Mesenchymal stem cell (in vitro differentiated cells and primary cell): ENCODE results near the gene NEK4.

Source experiments
- DNase-seq: peaks from one replicate; pipeline ENCODE4 v3.0.0-alpha.2; 2013
- H2AFZ ChIP-seq: one replicate; pipeline ENCODE4 v1.6.1; 2013; ENCODE audit warnings: low read depth, mild to moderate bottlenecking, control low read depth, inconsistent platforms, low read length, moderate library complexity
- H2AK5ac ChIP-seq: 2 replicates; pipeline ENCODE4 v1.6.1; 2013; ENCODE audit warnings: low read length, moderate library complexity, mild to moderate bottlenecking, inconsistent platforms; ENCODE audit not compliant: severe bottlenecking
- H2BK120ac ChIP-seq: one replicate; pipeline ENCODE4 v1.6.1; 2013; ENCODE audit warnings: low read depth, mild to moderate bottlenecking, inconsistent platforms, low read length, moderate library complexity
- H2BK12ac ChIP-seq, 2 experiments: one replicate each; pipeline ENCODE4 v1.6.1; 2013; ENCODE audit warnings: inconsistent platforms in 2 of 2, low read length in 2 of 2, mild to moderate bottlenecking in 2 of 2, moderate library complexity in 2 of 2, control low read depth in 1 of 2
- H2BK15ac ChIP-seq: one replicate; pipeline ENCODE4 v1.6.1; 2013; ENCODE audit warnings: mild to moderate bottlenecking, low read depth, inconsistent platforms; ENCODE audit not compliant: poor library complexity, severe bottlenecking
- H2BK5ac ChIP-seq: 2 replicates; pipeline ENCODE4 v1.6.1; 2013; ENCODE audit warnings: low read depth, mild to moderate bottlenecking, low read length, control low read depth, inconsistent platforms; ENCODE audit not compliant: poor library complexity, severe bottlenecking
- H3K14ac ChIP-seq, 2 experiments: one replicate each; pipeline ENCODE4 v1.6.1; 2013; ENCODE audit warnings: inconsistent platforms in 2 of 2, low read length in 2 of 2, control low read depth in 1 of 2, mild to moderate bottlenecking in 1 of 2, moderate library complexity in 1 of 2
- H3K18ac ChIP-seq, 2 experiments: one replicate each; pipeline ENCODE4 v1.6.1; 2013; ENCODE audit warnings: inconsistent platforms in 2 of 2, low read length in 2 of 2, control low read depth in 1 of 2, low read depth in 1 of 2, mild to moderate bottlenecking in 1 of 2
- H3K23ac ChIP-seq, 2 experiments: one replicate each; pipeline ENCODE4 v1.6.1; 2013; ENCODE audit warnings: inconsistent platforms in 2 of 2, low read length in 2 of 2, mild to moderate bottlenecking in 2 of 2, moderate library complexity in 2 of 2, control low read depth in 1 of 2
- H3K27ac ChIP-seq: 2 replicates; pipeline ENCODE4 v1.5.1; 2013; ENCODE audit warnings: mild to moderate bottlenecking, moderate library complexity, low read length, control low read depth, inconsistent platforms; ENCODE audit not compliant: poor library complexity, severe bottlenecking
- H3K27me3 ChIP-seq, 2 experiments: 2 replicates each; pipeline versions ENCODE4 v1.6.1 to v1.7.0; 2013; ENCODE audit warnings: low read length in 2 of 2, mild to moderate bottlenecking in 2 of 2, moderate library complexity in 2 of 2, control low read depth in 1 of 2, inconsistent platforms in 1 of 2; ENCODE audit not compliant: control insufficient read depth in 1 of 2, insufficient read depth in 1 of 2
- H3K36me3 ChIP-seq, 2 experiments: 2 replicates each; pipeline versions ENCODE4 v1.6.1 to v1.7.0; 2013; ENCODE audit warnings: low read length in 2 of 2, control low read depth in 1 of 2, inconsistent platforms in 1 of 2, low read depth in 1 of 2, mild to moderate bottlenecking in 1 of 2; ENCODE audit not compliant: insufficient read depth in 2 of 2, control insufficient read depth in 1 of 2
- H3K4ac ChIP-seq, 2 experiments: one replicate each; pipeline ENCODE4 v1.6.1; 2013; ENCODE audit warnings: inconsistent platforms in 2 of 2, low read length in 2 of 2, mild to moderate bottlenecking in 2 of 2, moderate library complexity in 2 of 2, control low read depth in 1 of 2, low read depth in 1 of 2
- H3K4me1 ChIP-seq: 2 replicates; pipeline ENCODE4 v1.6.1; 2013; ENCODE audit warnings: low read depth, low read length, control low read depth; ENCODE audit not compliant: control insufficient read depth, insufficient read depth
- H3K4me2 ChIP-seq: 2 replicates; pipeline ENCODE4 v1.6.1; 2013; ENCODE audit warnings: low read length, mild to moderate bottlenecking, inconsistent platforms; ENCODE audit not compliant: poor library complexity, severe bottlenecking
- H3K4me3 ChIP-seq, 2 experiments: 2 replicates each; pipeline versions ENCODE4 v1.5.1 to v1.7.0; 2013; ENCODE audit warnings: low read length in 2 of 2, mild to moderate bottlenecking in 2 of 2, control low read depth in 1 of 2, low read depth in 1 of 2; ENCODE audit not compliant: insufficient read depth in 1 of 2
- H3K79me1 ChIP-seq: replicated peaks from 2 replicates; pipeline ENCODE4 v1.6.1; 2013; ENCODE audit warnings: mild to moderate bottlenecking, control low read depth, low read length, inconsistent platforms; ENCODE audit not compliant: poor library complexity, severe bottlenecking
- H3K9ac ChIP-seq: 2 replicates; pipeline ENCODE4 v1.7.0; 2013; ENCODE audit warnings: mild to moderate bottlenecking, low read length, moderate library complexity
- H3K9me3 ChIP-seq: 2 replicates; pipeline ENCODE4 v1.7.0; 2013; ENCODE audit warnings: mild to moderate bottlenecking, low read length; ENCODE audit not compliant: control insufficient read depth
- H4K8ac ChIP-seq: one replicate; pipeline ENCODE4 v1.6.1; 2013; ENCODE audit warnings: inconsistent platforms, mild to moderate bottlenecking, low read length, moderate library complexity
- H4K91ac ChIP-seq: one replicate; pipeline ENCODE4 v1.6.1; 2013; ENCODE audit warnings: mild to moderate bottlenecking, low read length, inconsistent platforms
- WGBS: methylation state at CpG from one replicate; pipeline ENCODE4 v1.1.7; 2013; ENCODE audit warnings: mixed read lengths; 5-methylcytosine and 5-hydroxymethylcytosine counted together

NEK4 gene

DNA sequence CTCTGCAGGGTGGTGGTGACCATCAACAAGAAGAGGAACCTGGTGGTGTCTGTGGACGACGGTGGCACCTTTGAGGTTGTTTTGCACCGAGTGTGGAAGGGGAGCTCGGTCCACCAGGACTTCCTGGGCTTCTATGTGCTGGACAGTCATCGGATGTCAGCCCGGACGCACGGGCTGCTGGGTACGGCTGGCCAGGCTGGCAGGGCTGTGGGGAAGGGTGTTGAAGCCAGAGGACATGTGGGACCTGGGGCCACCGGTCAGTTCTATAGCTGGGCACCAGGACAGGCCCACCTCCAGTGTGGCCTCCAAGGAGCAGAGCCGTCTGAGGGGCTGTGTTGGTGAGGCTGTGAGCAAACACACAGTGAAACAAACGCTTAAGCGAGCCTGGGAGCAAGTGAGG is 20.0 kb upstream of the NEK4 start:
- Histone ChIP-seq H3K9ac (no peak overlapping the region), H2BK15ac (no peak overlapping the region), H3K18ac (no peak overlapping the region), H3K36me3 (peaks cover 0 to 5% of the 10 kb centered on the region in 2 experiments), H3K9me3 (no peaks in the 10 kb centered on the region), H2BK12ac (no peak overlapping the region), H3K14ac (no peak overlapping the region), H3K4ac (no peak overlapping the region), H3K23ac (no peak overlapping the region), H3K27ac (no peak overlapping the region), H4K91ac (no peak overlapping the region), H3K79me1 (no peaks in the 10 kb centered on the region), H3K4me1 (peaks cover 3% of the 10 kb centered on the region), H3K4me3 (no peak overlapping the region), H2AFZ (no peak overlapping the region), H2AK5ac (no peak overlapping the region), H3K4me2 (no peak overlapping the region), H4K8ac (no peak overlapping the region), H3K27me3 (peaks cover 15 to 51% of the 10 kb centered on the region in 2 experiments), H2BK5ac (no peak overlapping the region), H2BK120ac (no peak overlapping the region)
- WGBS: 95% methylated on average over 13 of the region's 13 CpGs
- no peak for DNase-seq

- H3K9me3 ChIP-seq: no peaks in the 10 kb centered on the region
- H3K4me2 ChIP-seq: no peak overlapping the region
- no peak overlapping the region for H3K27ac ChIP-seq
- H3K4me3 ChIP-seq: no peak overlapping the region
- no peak overlapping the region for H3K9ac ChIP-seq
- no peak overlapping the region for H2BK15ac ChIP-seq
- 72% methylated on average over 7 of the region's 7 CpGs for WGBS
- peak overlapping the region in 1 of 2 experiments; percentile 5 for H3K23ac ChIP-seq
- no peak overlapping the region for H2BK120ac ChIP-seq
- H4K91ac ChIP-seq: no peak overlapping the region
- no peak overlapping the region for H2AK5ac ChIP-seq
- H2BK5ac ChIP-seq: no peak overlapping the region
- peaks cover 0 to 5% of the 10 kb centered on the region in 2 experiments for H3K36me3 ChIP-seq
- no peak overlapping the region for H3K18ac ChIP-seq
- peak overlapping the region in 1 of 2 experiments; percentile 56 for H3K14ac ChIP-seq
- H3K4me1 ChIP-seq: peaks cover 3% of the 10 kb centered on the region
- no peak overlapping the region for H2AFZ ChIP-seq
- no peak overlapping the region for H3K4ac ChIP-seq
- DNase-seq: no peak
- no peaks in the 10 kb centered on the region for H3K79me1 ChIP-seq
- H2BK12ac ChIP-seq: no peak overlapping the region
- no peak overlapping the region for H4K8ac ChIP-seq
- peaks cover 15 to 55% of the 10 kb centered on the region in 2 experiments for H3K27me3 ChIP-seq
Observed at GRCh38 chr3:52790337-52790736, 19.6 kb upstream of the NEK4 start.

GRCh38 chr3:52789746-52790040 is 19.0 kb upstream of the NEK4 start:
- Histone ChIP-seq H3K4me3 (no peak overlapping the region), H3K14ac (no peak overlapping the region), H3K27ac (no peak overlapping the region), H3K79me1 (no peaks in the 10 kb centered on the region), H4K8ac (no peak overlapping the region), H3K27me3 (peaks cover 19 to 61% of the 10 kb centered on the region in 2 experiments), H2BK15ac (peak overlapping the region; percentile 53), H3K4me1 (peaks cover 3% of the 10 kb centered on the region), H3K23ac (no peak overlapping the region), H3K4ac (no peak overlapping the region), H4K91ac (no peak overlapping the region), H2BK120ac (no peak overlapping the region), H2BK12ac (no peak overlapping the region), H2AFZ (no peak overlapping the region), H3K4me2 (no peak overlapping the region), H2AK5ac (no peak overlapping the region), H3K36me3 (peaks cover 0 to 5% of the 10 kb centered on the region in 2 experiments), H3K18ac (no peak overlapping the region), H3K9ac (no peak overlapping the region), H3K9me3 (no peaks in the 10 kb centered on the region), H2BK5ac (no peak overlapping the region)
- DNase-seq: no peak
- 78% methylated on average over 6 of the region's 6 CpGs for WGBS

GRCh38 chr3:52788890-52789745 is 18.4 kb upstream of the NEK4 start:
- Histone ChIP-seq H3K18ac (no peak overlapping the region), H2BK5ac (no peak overlapping the region), H2BK120ac (no peak overlapping the region), H2AK5ac (no peak overlapping the region), H2BK12ac (no peak overlapping the region), H3K4me1 (peaks cover 3% of the 10 kb centered on the region), H3K36me3 (peaks cover 0 to 5% of the 10 kb centered on the region in 2 experiments), H3K9me3 (no peaks in the 10 kb centered on the region), H2BK15ac (peak overlapping the region; percentile 53), H3K27me3 (peaks cover 19 to 63% of the 10 kb centered on the region in 2 experiments), H4K91ac (no peak overlapping the region), H4K8ac (no peak overlapping the region), H3K4me3 (no peak overlapping the region), H3K9ac (no peak overlapping the region), H3K23ac (no peak overlapping the region), H3K4ac (no peak overlapping the region), H3K27ac (no peak overlapping the region), H3K79me1 (no peaks in the 10 kb centered on the region), H2AFZ (no peak overlapping the region), H3K4me2 (no peak overlapping the region), H3K14ac (no peak overlapping the region)
- DNase-seq: no peak
- 84% methylated on average over 16 of the region's 16 CpGs for WGBS
